Hematopoietic multipotent progenitor cell treated with erythropoietin and hydrocortisone succinate and interleukin-3 and kit ligand, for 15 days (in vitro differentiated cells): ENCODE measurements around the gene RRP1.
"Not testable (repeated sequence)": the region's sequence is repeated elsewhere in the genome, so short reads cannot be mapped to it uniquely, and the experiment has no call there.

Experiments
- DNase-seq: peaks from one replicate; pipeline ENCODE4 v3.0.0-alpha.2; 2015; ENCODE audit warnings: low spot score

RRP1 gene

GRCh38 chr21:43836616-43837015 is 47.2 kb downstream of the RRP1 start:
- no peak for DNase-seq

- no peak for DNase-seq
Observed at GRCh38 chr21:43840259-43840658, 50.9 kb downstream of the RRP1 start.

GRCh38 chr21:43842742-43843141 is 53.4 kb downstream of the RRP1 start:
- DNase-seq, result no peak

GRCh38 chr21:43844906-43845305 is 55.5 kb downstream of the RRP1 start:
- DNase-seq, result not testable (repeated sequence)

- DNase-seq, result no peak
Observed at GRCh38 chr21:43845386-43845785, 56.0 kb downstream of the RRP1 start.

GRCh38 chr21:43846430-43846829 is 57.1 kb downstream of the RRP1 start:
- DNase-seq, result no peak

GRCh38 chr21:43847301-43847700 is 57.9 kb downstream of the RRP1 start:
- no peak for DNase-seq

- DNase-seq, result no peak
Observed at GRCh38 chr21:43848771-43849170, 59.4 kb downstream of the RRP1 start.

GRCh38 chr21:43849532-43850299 is 60.3 kb downstream of the RRP1 start:
- peak; percentile 54 for DNase-seq

GRCh38 chr21:43850728-43851295 is 61.4 kb downstream of the RRP1 start:
- DNase-seq, result no peak

GRCh38 chr21:43851593-43851992 is 62.2 kb downstream of the RRP1 start:
- no peak for DNase-seq

- peak; percentile 45 for DNase-seq
Observed at GRCh38 chr21:43853851-43854772, 64.7 kb downstream of the RRP1 start.
